Kidney (tissue), 14 donors: ENCODE data around the gene RBM6. TPM values are rescaled to one million over a fixed set of nuclear protein-coding genes. Genes with fewer than 3 reads are reported as not detected.

ENCODE experiments used
- DNase-seq, 5 donors: peaks; one replicate each; pipeline ENCODE4 v3.0.0-alpha.2; 2013 to 2020
- FAIRE-seq: peaks from 2 replicates; lab custom pipeline; 2012; peaks lifted over from hg19 to GRCh38; lab: Jason Lieb, UNC
- H3K27ac ChIP-seq, 2 donors: one replicate each; pipeline ENCODE4 v1.7.0; 2013; ENCODE audit warnings: low read depth in 2 of 2, low read length in 2 of 2, inconsistent platforms in 1 of 2
- H3K27me3 ChIP-seq: one replicate; pipeline ENCODE4 v1.7.1; 2013; ENCODE audit warnings: low read length, inconsistent platforms; ENCODE audit not compliant: control insufficient read depth, insufficient read depth
- H3K36me3 ChIP-seq, 3 donors: one replicate each; pipeline versions ENCODE4 v1.7.0 to v1.7.1; 2013; ENCODE audit warnings: low read length in 3 of 3, control low read depth in 1 of 3, inconsistent platforms in 1 of 3; ENCODE audit not compliant: insufficient read depth in 3 of 3, control insufficient read depth in 2 of 3
- H3K4me1 ChIP-seq, 3 donors: one replicate each; pipeline versions ENCODE4 v1.7.0 to v1.7.1; 2013; ENCODE audit warnings: low read length in 3 of 3, inconsistent platforms in 1 of 3, low read depth in 1 of 3; ENCODE audit not compliant: control insufficient read depth in 2 of 3, insufficient read depth in 2 of 3
- H3K4me3 ChIP-seq, 3 donors: one replicate each; pipeline versions ENCODE4 v1.7.0 to v1.8.1; 2013; ENCODE audit warnings: low read length in 3 of 3, control low read depth in 1 of 3, inconsistent platforms in 1 of 3
- H3K9ac ChIP-seq, 3 donors: one replicate each; pipeline versions ENCODE4 v1.7.0 to v1.7.1; 2013; ENCODE audit warnings: low read length in 3 of 3, control low read depth in 1 of 3, inconsistent platforms in 1 of 3
- H3K9me3 ChIP-seq, 3 donors: one replicate each; pipeline versions ENCODE4 v1.7.0 to v1.7.1; 2013; ENCODE audit warnings: low read length in 3 of 3, control low read depth in 1 of 3, inconsistent platforms in 1 of 3; ENCODE audit not compliant: control insufficient read depth in 2 of 3, insufficient read depth in 1 of 3
- CTCF ChIP-seq: IDR thresholded peaks from 3 replicates; pipeline ENCODE4 v1.5.1; 2012; ENCODE audit warnings: mild to moderate bottlenecking, moderate library complexity, borderline replicate concordance; ENCODE audit not compliant: insufficient read depth; ENCODE audit errors: extremely low read depth
- intact Hi-C: fragments of 100-400 bp; cut with DNase I; formaldehyde crosslinking; loops from one replicate; pipeline ENCODE4 v1.11.1; 2022
- polyA plus RNA-seq: library from polyadenylated mRNA; stranded (reverse); fragments of 350-450 nt; fragmentation: Illumina TruSeq; extraction: RNeasy Lipid Tissue Mini Kit (QIAGEN cat#74804); gene quantifications from one replicate; pipeline ENCODE4 v1.2.3, GENCODE V29; 2014; ENCODE audit warnings: low read depth, low replicate concordance; ENCODE audit not compliant: insufficient read depth
- total RNA-seq: library from RNA; stranded (reverse); fragmentation: NEBNext Ultra II Directional; extraction: Animal tissue kit (Norgen Biotek cat#: 25700); gene quantifications from one replicate; pipeline ENCODE4 v1.2.1, GENCODE V29; 2021
- donor health status: control.
- donor health status: control.
- donor health status: control.
- donor health status: control.
- donor health status: control.
- donor health status: DM: yes; HTN: yes; CAD: no.
- donor health status: Normal renal cell carcinoma (clear cell type).

The RBM6 gene
- total and polyA plus RNA-seq, 2 donors from 2014 or later = 72.0 to 90.0 TPM

- FAIRE-seq (no peak), DNase-seq (peak in 1 of 5 donors; percentile 31)
- peaks cover 21 to 63% (median 47%) of the 10 kb centered on the region in 3 donors for H3K36me3 ChIP-seq
- peaks cover 0 to 6% (median 0%) of the 10 kb centered on the region in 3 donors for H3K4me1 ChIP-seq
- H3K27ac ChIP-seq = no peak overlapping the region
- TF ChIP-seq CTCF = no peak
- H3K9me3 ChIP-seq = no peaks in the 10 kb centered on the region
- no peak overlapping the region for H3K9ac ChIP-seq
- H3K4me3 ChIP-seq = no peak overlapping the region
- intact Hi-C loops = loop anchor here (5.0 kb wide), 1 partner anchor 73 kb away; the partner anchor contains the start of gene GNAT1
- no peaks in the 10 kb centered on the region for H3K27me3 ChIP-seq
Measured at GRCh38 chr3:50119786-50120185, 179.8 kb downstream of the RBM6 start.

GRCh38 chr3:50120364-50121071 is 180.6 kb downstream of the RBM6 start:
- intact Hi-C loops = loop anchor here (5.0 kb wide), 1 partner anchor 72 kb away; the partner anchor contains the start of gene GNAT1
- H3K27me3 ChIP-seq = no peaks in the 10 kb centered on the region
- no peak overlapping the region for H3K9ac ChIP-seq
- H3K4me3 ChIP-seq = no peak overlapping the region
- H3K4me1 ChIP-seq = peaks cover 0 to 8% (median 0%) of the 10 kb centered on the region in 3 donors
- no peak overlapping the region for H3K27ac ChIP-seq
- H3K36me3 ChIP-seq = peaks cover 16 to 56% (median 41%) of the 10 kb centered on the region in 3 donors
- no peaks in the 10 kb centered on the region for H3K9me3 ChIP-seq
- DNase-seq (peak in 2 of 5 donors; percentile 47 to 59), FAIRE-seq (no peak)
- no peak for TF ChIP-seq CTCF

GRCh38 chr3:50121072-50122032 is 181.4 kb downstream of the RBM6 start:
- DNase-seq (peak; percentile 84 to 90 (median 87)), FAIRE-seq (no peak)
- Histone ChIP-seq H3K36me3 (peaks cover 8 to 47% (median 32%) of the 10 kb centered on the region in 3 donors), H3K4me1 (peaks cover 4 to 15% (median 6%) of the 10 kb centered on the region in 3 donors), H3K27ac (no peak overlapping the region), H3K27me3 (no peaks in the 10 kb centered on the region), H3K9me3 (no peaks in the 10 kb centered on the region), H3K9ac (no peak overlapping the region), H3K4me3 (no peak overlapping the region)
- peak; percentile 87 for TF ChIP-seq CTCF
- intact Hi-C loops = loop anchor here (5.0 kb wide), 1 partner anchor 71 kb away; the partner anchor contains the start of gene GNAT1
